ENCODE data around the gene HDAC10.

HDAC10 gene

GRCh38 chr22:50270666-50271394 lies 19.8 kb upstream of the HDAC10 start:
- peak; percentile 46 for DNase-seq (ENCODE audit: low read depth)

GRCh38 chr22:50269970-50270665 lies 19.1 kb upstream of the HDAC10 start, which contains the start of gene MAPK11:
TSS of gene MAPK11 (minus strand) at chr22:50270380. CDS start at chr22:50270292, 88 bp downstream.
- DNase-seq (ENCODE audit: low read depth) = peak; percentile 43

DNA sequence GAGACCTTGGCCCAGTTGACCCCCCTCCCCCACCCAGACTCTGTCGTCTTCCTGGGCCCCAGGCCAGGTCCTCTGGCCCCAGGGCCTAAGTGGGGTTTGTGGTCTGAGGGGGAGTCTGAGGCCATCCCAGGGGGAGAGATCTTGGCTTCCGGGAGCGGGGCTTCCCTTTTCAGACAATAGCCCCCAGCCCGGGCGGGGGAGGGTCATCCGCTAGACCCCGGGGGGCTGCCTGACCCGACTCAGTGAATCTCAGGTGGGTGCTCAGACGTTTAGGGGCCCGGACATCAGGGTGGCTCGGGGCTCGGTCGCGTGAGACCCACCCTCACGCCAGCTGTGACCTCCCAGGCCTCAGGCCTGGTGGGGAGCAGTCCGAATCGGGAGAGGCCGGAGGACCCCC lies 18.5 kb upstream of the HDAC10 start:
- DNase-seq (ENCODE audit: low read depth) = no peak

DNA sequence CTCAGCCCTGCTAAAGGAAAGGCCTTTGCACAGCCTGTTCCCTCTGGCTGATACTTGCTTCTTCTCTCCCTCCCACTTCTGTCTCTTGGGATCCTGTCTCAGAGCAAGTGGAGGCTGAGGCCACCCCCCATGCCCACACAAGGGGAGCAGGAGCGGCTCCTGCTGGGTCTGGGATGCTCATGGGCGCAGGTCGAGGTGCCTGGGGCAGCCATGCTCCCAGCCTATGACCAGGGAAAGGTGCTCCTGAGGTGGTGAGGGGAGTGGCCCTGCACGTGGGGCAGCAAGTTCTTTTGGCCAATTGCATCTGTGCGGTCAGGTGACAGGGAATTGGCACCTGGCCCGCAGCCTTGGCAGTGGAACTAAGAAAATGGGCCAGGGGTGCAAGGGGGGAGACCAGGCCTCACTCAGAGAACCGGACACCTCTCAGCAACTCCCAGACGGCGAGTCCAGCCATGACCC lies 17.6 kb upstream of the HDAC10 start:
- no peak for DNase-seq (ENCODE audit: low read depth)

DNA sequence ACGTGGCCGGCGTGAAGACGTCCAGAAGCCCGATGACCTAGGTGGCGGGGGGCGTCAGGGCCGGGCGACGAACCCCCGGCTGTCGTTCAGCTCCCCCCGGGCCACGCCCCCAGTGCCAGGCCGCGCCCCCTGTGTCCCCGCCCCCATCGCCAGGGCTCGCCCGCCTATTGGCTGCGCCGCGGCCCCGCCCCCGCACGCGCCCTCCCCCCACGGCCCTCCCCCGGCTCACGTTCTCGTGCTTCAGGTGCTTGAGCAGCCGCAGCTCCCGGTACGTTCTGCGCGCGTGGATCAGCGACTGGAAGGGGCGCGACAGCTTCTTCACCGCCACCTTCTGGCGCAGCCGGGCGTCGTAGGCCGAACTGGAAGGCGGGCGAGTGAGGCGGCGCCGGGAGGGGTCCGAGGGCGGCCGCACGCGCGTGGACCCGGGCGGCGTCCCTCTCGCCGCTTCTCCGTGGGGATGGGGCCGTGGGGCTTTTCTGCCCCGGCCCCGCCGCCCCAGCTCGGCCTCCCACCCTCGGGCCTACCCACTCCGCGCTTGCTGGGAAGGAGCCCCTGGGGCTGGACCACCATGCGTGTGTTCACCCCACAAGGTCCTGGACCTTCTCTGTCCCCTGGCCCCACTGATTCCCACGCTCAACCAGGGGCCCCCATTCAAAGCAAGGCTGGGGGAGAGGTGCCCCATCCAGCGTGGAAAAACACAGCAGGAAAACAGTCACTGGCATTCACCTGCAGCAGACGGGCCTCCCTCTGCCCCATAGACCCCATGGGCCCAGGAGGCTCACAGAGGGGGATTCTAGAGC lies 16.7 kb upstream of the HDAC10 start:
- no peak for DNase-seq (ENCODE audit: low read depth)

- no peak for DNase-seq (ENCODE audit: low read depth)
Observed at GRCh38 chr22:50266994-50267393, 15.9 kb upstream of the HDAC10 start.

DNA sequence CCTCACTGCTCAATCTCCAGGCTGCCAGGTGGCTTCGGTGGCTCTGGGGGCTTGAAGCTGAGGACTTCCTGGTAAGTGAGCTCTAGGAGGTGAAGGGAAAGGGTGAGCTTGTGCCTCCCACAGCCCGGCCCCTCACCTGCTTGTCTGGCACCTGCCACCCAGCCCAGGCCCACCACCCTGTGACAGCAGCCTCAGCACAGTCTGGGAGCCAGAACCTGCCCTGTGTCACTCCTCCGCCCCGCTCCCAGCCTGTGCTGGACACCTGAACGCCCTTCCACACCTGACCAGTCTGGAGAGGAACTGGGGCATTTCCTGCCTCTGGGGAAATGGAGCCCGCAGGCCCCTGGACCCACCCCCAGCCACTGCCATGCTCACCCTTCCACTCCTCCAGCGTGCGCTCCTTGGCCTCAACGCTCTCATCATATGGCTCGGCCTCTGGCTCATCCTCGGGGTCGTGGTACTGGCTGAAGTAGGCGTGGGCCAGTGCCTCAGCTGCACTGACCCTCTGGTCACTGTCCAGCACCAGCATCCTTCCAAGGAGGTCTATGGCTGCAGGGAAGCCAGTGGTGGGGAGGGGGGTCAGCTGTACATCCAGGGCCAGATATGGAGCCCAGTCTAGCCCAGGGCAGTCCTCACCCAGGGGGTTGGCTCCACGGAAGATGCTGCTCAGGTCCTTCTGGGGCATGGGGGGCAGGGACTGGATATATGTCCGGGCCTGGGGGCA lies 14.0 kb upstream of the HDAC10 start:
- DNase-seq (ENCODE audit: low read depth) = no peak

- DNase-seq (ENCODE audit: low read depth) = no peak
Observed at GRCh38 chr22:50264104-50264745, 13.2 kb upstream of the HDAC10 start.

DNA sequence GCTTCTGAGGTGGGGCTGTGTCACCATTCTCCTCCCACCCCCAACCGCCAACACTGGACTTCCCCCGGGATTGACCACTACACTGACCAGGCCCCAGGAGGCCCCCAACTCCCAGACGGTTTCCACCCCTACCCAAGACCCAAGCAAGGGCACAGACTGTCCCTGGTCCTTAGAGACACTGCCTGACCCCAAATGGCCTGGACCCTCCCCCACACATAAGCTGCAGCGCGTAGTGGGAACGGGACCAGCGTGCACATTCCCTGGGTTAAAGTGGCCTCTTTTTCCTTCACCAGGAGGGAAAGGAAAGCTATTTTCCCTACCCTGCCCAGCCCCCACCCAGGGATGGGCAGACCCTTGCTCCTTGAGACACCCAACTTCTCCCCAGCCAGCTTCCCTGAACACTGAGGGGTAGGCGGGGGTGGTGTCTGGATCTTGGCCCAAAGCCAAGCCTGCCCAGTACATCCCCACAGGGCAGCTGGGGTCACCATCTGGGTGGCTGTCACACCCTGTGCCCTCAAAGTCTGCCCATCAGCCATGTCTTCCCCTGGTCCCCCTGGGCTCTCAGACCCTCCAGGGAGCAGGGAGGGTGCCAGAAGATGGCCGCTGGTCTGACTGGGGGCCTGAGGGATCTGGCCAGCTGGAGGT lies 12.0 kb upstream of the HDAC10 start:
- no peak for DNase-seq (ENCODE audit: low read depth)

DNA sequence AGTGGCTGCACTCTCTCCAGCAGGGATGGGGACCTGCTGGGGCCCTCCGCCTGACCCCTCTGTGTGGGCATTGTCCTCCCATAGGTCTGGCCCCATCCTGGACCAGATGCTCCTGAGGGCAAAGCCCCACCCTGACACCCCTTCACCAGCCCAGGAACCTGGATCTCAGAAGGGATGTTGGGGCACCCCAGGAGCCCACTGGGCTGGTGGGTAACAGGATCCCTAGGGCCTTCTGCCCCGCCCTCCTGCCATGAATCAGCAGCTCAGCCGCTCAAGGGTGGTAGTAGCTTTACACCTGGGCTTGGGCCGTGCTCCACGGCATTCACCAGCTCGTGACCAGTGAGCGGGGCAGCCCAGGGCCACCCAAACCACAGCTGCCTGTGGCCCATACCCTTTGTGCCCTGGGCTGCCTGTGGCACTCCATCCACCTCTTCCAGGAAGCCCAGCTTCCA lies 11.4 kb upstream of the HDAC10 start:
- DNase-seq (ENCODE audit: low read depth) = no peak

GRCh38 chr22:50261615-50262459 lies 10.8 kb upstream of the HDAC10 start, which contains the start of gene MAPK12:
TSS of gene MAPK12 (minus strand) at chr22:50261683. CDS start at chr22:50261509, 174 bp downstream.
- no peak for DNase-seq (ENCODE audit: low read depth)

DNA sequence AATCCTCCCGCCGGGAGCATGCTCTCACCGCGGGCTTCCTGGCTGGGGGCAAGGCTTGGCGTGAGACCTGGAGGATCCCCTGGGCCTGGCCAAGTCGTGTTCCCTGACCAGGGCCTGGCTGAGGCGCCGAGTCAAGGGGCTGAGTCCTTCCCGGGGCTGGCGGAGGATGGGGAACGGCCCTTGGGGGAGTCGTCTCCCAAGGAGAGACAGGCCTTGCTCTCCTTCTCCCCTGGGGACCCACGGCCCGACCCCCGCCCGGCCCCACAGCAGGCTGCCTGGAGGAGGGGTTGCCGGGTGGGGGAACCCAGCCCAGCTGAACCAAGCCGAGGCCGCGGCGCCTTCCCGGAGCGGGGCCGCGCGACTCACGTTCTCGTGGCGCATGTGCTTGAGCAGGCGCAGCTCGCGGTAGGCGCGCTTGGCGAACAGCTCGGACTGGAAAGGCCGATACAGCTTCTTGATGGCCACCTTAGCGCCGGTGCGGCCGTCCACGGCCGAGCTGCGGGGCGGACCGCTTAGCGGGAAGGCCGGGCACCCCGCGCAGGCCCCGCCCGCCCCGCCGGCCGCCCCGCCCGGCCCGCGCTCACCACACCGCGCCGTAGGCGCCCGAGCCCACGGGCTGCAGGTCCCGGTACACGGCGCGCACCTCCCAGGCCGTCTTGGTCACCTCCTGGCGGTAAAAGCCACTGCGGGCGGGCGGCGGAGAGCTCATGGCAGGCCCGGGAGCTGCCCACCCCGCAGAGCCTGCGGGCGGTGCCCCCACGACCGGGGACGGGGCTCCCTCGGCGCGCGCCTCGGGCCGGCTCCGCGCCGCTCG lies 9.9 kb upstream of the HDAC10 start:
- DNase-seq (ENCODE audit: low read depth) = no peak

DNA sequence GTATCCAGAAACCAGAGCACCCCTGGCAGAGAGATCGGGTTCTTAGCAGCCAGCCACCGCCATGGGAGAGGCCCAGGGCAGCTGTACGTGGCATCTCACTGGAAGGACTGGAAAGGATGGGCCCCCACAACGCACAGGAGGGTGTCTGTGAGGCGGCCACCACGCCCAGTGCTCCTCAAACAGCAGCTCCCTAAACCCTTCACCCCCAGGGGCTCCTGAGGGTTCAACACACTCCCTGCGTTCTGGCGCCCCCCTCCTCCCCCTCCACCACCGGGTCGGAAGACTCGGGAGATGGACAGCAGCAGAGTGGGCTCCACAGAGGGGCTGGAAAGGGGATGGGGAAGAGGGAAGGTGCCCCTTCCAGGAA lies 9.4 kb upstream of the HDAC10 start:
- DNase-seq (ENCODE audit: low read depth) = no peak

GRCh38 chr22:50259302-50259701 lies 8.2 kb upstream of the HDAC10 start:
- no peak for DNase-seq (ENCODE audit: low read depth)

- no peak for DNase-seq (ENCODE audit: low read depth)
Observed at GRCh38 chr22:50258361-50259292, 7.6 kb upstream of the HDAC10 start.

- DNase-seq (ENCODE audit: low read depth) = no peak
Observed at GRCh38 chr22:50257451-50258360, 6.6 kb upstream of the HDAC10 start.

- no peak for DNase-seq (ENCODE audit: low read depth)
Observed at GRCh38 chr22:50257041-50257440, 6.0 kb upstream of the HDAC10 start.

All from stimulated activated CD8-positive, alpha-beta memory T cell treated with anti-CD3 and anti-CD28 coated beads, Interleukin-15, amount 100 ng/mL, for 1 hour (primary cell).